H9 (cell line): ENCODE data around the gene TAT. TPM values are rescaled to one million over a fixed set of nuclear protein-coding genes. Genes with fewer than 3 reads are reported as not detected.
A peak's percentile ranks its signal among the peaks of the same experiment; 100 is the strongest.

Experiments used
- DNase-seq: peaks from one replicate; pipeline ENCODE4 v3.0.0-alpha.2; 2017
- H2AFZ ChIP-seq: one replicate; pipeline ENCODE4 v1.6.1; 2013; ENCODE audit warnings: mild to moderate bottlenecking, low read length, control low read depth, moderate library complexity
- H2AK5ac ChIP-seq: 2 replicates; pipeline ENCODE4 v1.6.1; 2013; ENCODE audit warnings: low read length, control low read depth, mixed read lengths; ENCODE audit not compliant: insufficient read length
- H2BK120ac ChIP-seq: one replicate; pipeline ENCODE4 v1.6.1; 2013; ENCODE audit warnings: low read depth, mild to moderate bottlenecking, low read length, control low read depth, inconsistent platforms; ENCODE audit not compliant: poor library complexity, severe bottlenecking
- H2BK12ac ChIP-seq: 2 replicates; pipeline ENCODE4 v1.6.1; 2013; ENCODE audit warnings: low read length, control low read depth, mixed read lengths, low read depth; ENCODE audit not compliant: insufficient read length
- H2BK15ac ChIP-seq: 2 replicates; pipeline ENCODE4 v1.6.1; 2013; ENCODE audit warnings: low read depth, low read length, control low read depth
- H2BK20ac ChIP-seq: one replicate; pipeline ENCODE4 v1.6.1; 2013; ENCODE audit warnings: low read depth, mild to moderate bottlenecking, low read length, control low read depth, inconsistent platforms; ENCODE audit not compliant: poor library complexity, severe bottlenecking
- H2BK5ac ChIP-seq: 2 replicates; pipeline ENCODE4 v1.6.1; 2013; ENCODE audit warnings: low read length, control low read depth, mixed read lengths; ENCODE audit not compliant: insufficient read length
- H3K14ac ChIP-seq: 2 replicates; pipeline ENCODE4 v1.6.1; 2013; ENCODE audit warnings: low read length, control low read depth; ENCODE audit not compliant: insufficient read depth
- H3K18ac ChIP-seq: 2 replicates; pipeline ENCODE4 v1.6.1; 2013; ENCODE audit warnings: low read depth, mild to moderate bottlenecking, mixed read lengths, low read length, control low read depth; ENCODE audit not compliant: insufficient read length
- H3K23ac ChIP-seq: 2 replicates; pipeline ENCODE4 v1.6.1; 2013; ENCODE audit warnings: low read length, control low read depth, mixed read lengths, low read depth; ENCODE audit not compliant: insufficient read length
- H3K23me2 ChIP-seq: 2 replicates; pipeline ENCODE4 v1.6.1; 2013; ENCODE audit warnings: low read depth, mild to moderate bottlenecking, mixed read lengths, low read length, control low read depth; ENCODE audit not compliant: insufficient read length, poor library complexity, severe bottlenecking
- H3K27ac ChIP-seq: 2 replicates; pipeline ENCODE4 v1.5.1; 2013; ENCODE audit warnings: low read length, control low read depth, mixed read lengths, low read depth; ENCODE audit not compliant: insufficient read length
- H3K27me3 ChIP-seq: 2 replicates; pipeline ENCODE4 v1.6.1; 2013; ENCODE audit warnings: low read length, control low read depth, inconsistent platforms; ENCODE audit not compliant: insufficient read depth
- H3K4ac ChIP-seq: 2 replicates; pipeline ENCODE4 v1.6.1; 2013; ENCODE audit warnings: low read depth, mild to moderate bottlenecking, control low read depth, inconsistent platforms, low read length, moderate library complexity
- H3K4me1 ChIP-seq: 2 replicates; pipeline ENCODE4 v1.6.1; 2013; ENCODE audit warnings: low read length, control low read depth, inconsistent platforms; ENCODE audit not compliant: insufficient read depth
- H3K4me2 ChIP-seq: 2 replicates; pipeline ENCODE4 v1.6.1; 2013; ENCODE audit warnings: low read length, control low read depth, mixed read lengths; ENCODE audit not compliant: insufficient read length, insufficient read depth
- H3K56ac ChIP-seq: 2 replicates; pipeline ENCODE4 v1.6.1; 2013; ENCODE audit warnings: low read depth, mild to moderate bottlenecking, mixed read lengths, low read length, control low read depth; ENCODE audit not compliant: insufficient read length
- H3K79me1 ChIP-seq: 2 replicates; pipeline ENCODE4 v1.6.1; 2013; ENCODE audit warnings: low read depth, mild to moderate bottlenecking, moderate library complexity, low read length, control low read depth, inconsistent platforms; ENCODE audit not compliant: insufficient read depth, poor library complexity, severe bottlenecking
- H3K79me2 ChIP-seq: 2 replicates; pipeline ENCODE4 v1.6.1; 2013; ENCODE audit warnings: low read length, control low read depth, inconsistent platforms; ENCODE audit not compliant: insufficient read depth
- H3K9ac ChIP-seq: 2 replicates; pipeline ENCODE4 v1.6.1; 2013; ENCODE audit warnings: low read length, control low read depth, mixed read lengths; ENCODE audit not compliant: insufficient read length; ENCODE audit errors: extremely low read depth
- H3K9me3 ChIP-seq: one replicate; pipeline ENCODE4 v1.6.1; 2013; ENCODE audit warnings: low read depth, low read length, inconsistent platforms; ENCODE audit not compliant: control insufficient read depth
- H3T11ph ChIP-seq: one replicate; pipeline ENCODE4 v1.6.1; 2013; ENCODE audit warnings: mild to moderate bottlenecking, low read length, control low read depth, inconsistent platforms
- H4K20me1 ChIP-seq: one replicate; pipeline ENCODE4 v1.6.1; 2013; ENCODE audit not compliant: control insufficient read depth, insufficient read length, insufficient read depth
- H4K5ac ChIP-seq: 2 replicates; pipeline ENCODE4 v1.6.1; 2013; ENCODE audit warnings: low read depth, mild to moderate bottlenecking, mixed read lengths, low read length, control low read depth; ENCODE audit not compliant: insufficient read length
- H4K8ac ChIP-seq: replicated peaks from 2 replicates; pipeline ENCODE4 v1.6.1; 2013; ENCODE audit warnings: low read length, control low read depth, mixed read lengths, low read depth; ENCODE audit not compliant: insufficient read length
- H4K91ac ChIP-seq: 2 replicates; pipeline ENCODE4 v1.6.1; 2013; ENCODE audit warnings: low read depth, mild to moderate bottlenecking, moderate library complexity, mixed read lengths, low read length, control low read depth; ENCODE audit not compliant: insufficient read length
- H3K27ac Mint-ChIP-seq, 3 experiments: 2 replicates in 2 of 3; 3 replicates in 1 of 3; pipeline ENCODE4 v1.8.0; 2020 to 2021; ENCODE audit warnings: mixed read lengths in 3 of 3, mild to moderate bottlenecking in 1 of 3, moderate library complexity in 1 of 3
- H3K27me3 Mint-ChIP-seq: 2 replicates; pipeline ENCODE4 v1.8.0; 2021; ENCODE audit warnings: low read depth, mild to moderate bottlenecking, moderate library complexity, mixed read lengths
- H3K36me3 Mint-ChIP-seq, 3 experiments: 2 replicates in 2 of 3; 3 replicates in 1 of 3; pipeline ENCODE4 v1.8.0; 2020 to 2021; ENCODE audit warnings: low read depth in 3 of 3, mixed read lengths in 3 of 3; ENCODE audit not compliant: insufficient read depth in 1 of 3
- H3K4me1 Mint-ChIP-seq, 2 experiments: 2 replicates each; pipeline ENCODE4 v1.8.0; 2020; ENCODE audit warnings: mixed read lengths in 2 of 2
- H3K4me3 Mint-ChIP-seq, 2 experiments: 2 replicates in 1 of 2; 3 replicates in 1 of 2; pipeline ENCODE4 v1.8.0; 2020 to 2021; ENCODE audit warnings: mild to moderate bottlenecking in 2 of 2, mixed read lengths in 2 of 2, moderate library complexity in 1 of 2
- H3K9me3 Mint-ChIP-seq, 2 experiments: 2 replicates in 1 of 2; 3 replicates in 1 of 2; pipeline ENCODE4 v1.8.0; 2020; ENCODE audit warnings: mild to moderate bottlenecking in 2 of 2, mixed read lengths in 2 of 2, moderate library complexity in 1 of 2
- WGBS: extraction: QIAGEN DNeasy Blood & Tissue Kit; methylation state at CpG from one replicate; pipeline ENCODE4 v1.1.7; 2013; ENCODE audit warnings: missing lambda C conversion rate, low lambda C conversion rate, mixed read lengths; ENCODE audit not compliant: insufficient read length; ENCODE audit errors: extremely low coverage; 5-methylcytosine and 5-hydroxymethylcytosine counted together
- total RNA-seq: library from RNA; stranded (reverse); gene quantifications from 2 replicates; pipeline ENCODE4 v1.2.1, GENCODE V29; 2021
- TF ChIP-seq, protein P1 (sequence below): fragments of 200-600 bp; sonication (generic); conservative IDR thresholded peaks from 3 replicates; pipeline ENCODE4 v1.8.0; 2021; ENCODE audit warnings: antibody characterized with exemption, mild to moderate bottlenecking

Gene TAT
- total RNA-seq, 1 experiment from 2014 or later, result not detected

DNA sequence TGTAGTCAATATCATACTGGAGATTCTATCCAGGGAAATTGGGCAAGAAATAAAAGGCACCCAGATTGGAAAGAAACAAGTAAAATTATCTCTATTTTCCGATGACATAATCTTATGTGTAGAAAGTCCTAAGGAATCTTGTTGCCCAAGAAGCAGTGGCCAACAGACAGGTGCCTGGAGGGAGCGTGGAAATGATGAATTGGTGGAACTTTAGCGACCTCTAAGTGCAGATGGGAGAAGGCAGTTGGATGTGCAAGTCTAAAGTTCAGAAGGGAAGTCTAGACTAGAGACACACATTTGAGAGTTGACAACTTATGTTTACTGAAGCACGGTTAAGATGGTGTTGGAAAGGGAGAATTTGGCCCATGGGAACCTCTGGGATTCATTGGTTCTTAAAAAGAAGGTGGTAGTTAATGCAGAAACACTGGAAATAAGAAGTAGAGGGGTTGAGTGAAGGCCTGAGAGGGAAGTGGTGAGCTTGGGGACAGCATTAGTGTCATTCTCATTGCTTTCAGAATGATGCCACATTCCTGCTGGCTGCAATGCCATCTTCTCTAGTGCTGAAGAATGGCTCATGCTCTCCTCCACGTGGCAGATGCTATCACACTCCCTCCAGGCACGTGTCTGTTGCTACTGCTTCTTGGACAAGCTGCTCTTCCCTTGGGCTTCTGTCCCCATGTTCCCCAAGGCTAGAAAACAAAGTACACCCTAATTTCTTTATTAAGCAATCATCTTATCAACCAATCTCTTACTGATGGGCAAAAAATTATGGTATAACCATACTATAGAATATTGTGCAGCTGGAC, 24.0 kb downstream of the TAT start:
- no peaks in the 10 kb centered on the region for H3K27me3 ChIP-seq
- no peak overlapping the region for H3K18ac ChIP-seq
- no peak overlapping the region for H4K91ac ChIP-seq
- H3K4me1 ChIP-seq, result no peaks in the 10 kb centered on the region
- H2BK5ac ChIP-seq, result no peak overlapping the region
- no peak overlapping the region for H4K8ac ChIP-seq
- H2BK15ac ChIP-seq, result no peak overlapping the region
- no peak overlapping the region for H3K27ac Mint-ChIP-seq
- H3K4me1 Mint-ChIP-seq, result no peaks in the 10 kb centered on the region
- H3T11ph ChIP-seq, result no peak overlapping the region
- no peak overlapping the region for H3K14ac ChIP-seq
- no peak overlapping the region for H3K9ac ChIP-seq
- H2BK20ac ChIP-seq, result no peak overlapping the region
- H3K56ac ChIP-seq, result no peak overlapping the region
- H2BK12ac ChIP-seq, result no peak overlapping the region
- no peak overlapping the region for H3K4me3 Mint-ChIP-seq
- no peak overlapping the region for H3K4me2 ChIP-seq
- no peaks in the 10 kb centered on the region for H3K23me2 ChIP-seq
- no peak overlapping the region for H2BK120ac ChIP-seq
- peaks cover 0 to 2% of the 10 kb centered on the region in 2 experiments; a peak in 1 of 5 replicates for H3K9me3 Mint-ChIP-seq
- H3K79me2 ChIP-seq, result no peaks in the 10 kb centered on the region
- no peak overlapping the region for H3K4ac ChIP-seq
- H3K36me3 Mint-ChIP-seq, result no peaks in the 10 kb centered on the region; a peak in 1 of 7 replicates
- no peak overlapping the region for H4K5ac ChIP-seq
- TF ChIP-seq, protein P1, sequence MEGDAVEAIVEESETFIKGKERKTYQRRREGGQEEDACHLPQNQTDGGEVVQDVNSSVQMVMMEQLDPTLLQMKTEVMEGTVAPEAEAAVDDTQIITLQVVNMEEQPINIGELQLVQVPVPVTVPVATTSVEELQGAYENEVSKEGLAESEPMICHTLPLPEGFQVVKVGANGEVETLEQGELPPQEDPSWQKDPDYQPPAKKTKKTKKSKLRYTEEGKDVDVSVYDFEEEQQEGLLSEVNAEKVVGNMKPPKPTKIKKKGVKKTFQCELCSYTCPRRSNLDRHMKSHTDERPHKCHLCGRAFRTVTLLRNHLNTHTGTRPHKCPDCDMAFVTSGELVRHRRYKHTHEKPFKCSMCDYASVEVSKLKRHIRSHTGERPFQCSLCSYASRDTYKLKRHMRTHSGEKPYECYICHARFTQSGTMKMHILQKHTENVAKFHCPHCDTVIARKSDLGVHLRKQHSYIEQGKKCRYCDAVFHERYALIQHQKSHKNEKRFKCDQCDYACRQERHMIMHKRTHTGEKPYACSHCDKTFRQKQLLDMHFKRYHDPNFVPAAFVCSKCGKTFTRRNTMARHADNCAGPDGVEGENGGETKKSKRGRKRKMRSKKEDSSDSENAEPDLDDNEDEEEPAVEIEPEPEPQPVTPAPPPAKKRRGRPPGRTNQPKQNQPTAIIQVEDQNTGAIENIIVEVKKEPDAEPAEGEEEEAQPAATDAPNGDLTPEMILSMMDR, result peak; percentile 60
- H2AK5ac ChIP-seq, result no peak overlapping the region
- H3K27me3 Mint-ChIP-seq, result peaks cover 22% of the 10 kb centered on the region
- DNase-seq, result no peak
- no peaks in the 10 kb centered on the region for H3K79me1 ChIP-seq
- no peak overlapping the region for H2AFZ ChIP-seq
- H3K9me3 ChIP-seq, result no peaks in the 10 kb centered on the region
- no peak overlapping the region for H3K27ac ChIP-seq
- WGBS, result no CpG with 5 or more reads among the region's 6 CpGs
- no peak overlapping the region for H3K23ac ChIP-seq
- H4K20me1 ChIP-seq, result no peaks in the 10 kb centered on the region
